T-helper 17 cell (primary cell): ENCODE results near the gene ABTB1. TPM values are rescaled to one million over a fixed set of nuclear protein-coding genes. Genes with fewer than 3 reads are reported as not detected.

ENCODE experiments used
- ATAC-seq: fragments of 150-1000 bp; cut with Tn5 transposase; 2 replicates; pipeline ENCODE4 v1.10.0; 2021; ENCODE audit warnings: mild to moderate bottlenecking, moderate library complexity
- DNase-seq, 3 donors: peaks; one replicate each; pipeline versions ENCODE4 v3.0.0 to v3.0.0-alpha.2; 2020 to 2021
- H3K9me3 ChIP-seq: one replicate; pipeline ENCODE4 v1.7.0; 2013; ENCODE audit warnings: low read length, mild to moderate bottlenecking; ENCODE audit not compliant: control insufficient read depth, poor library complexity, severe bottlenecking
- H3K27ac Mint-ChIP-seq: one replicate; pipeline ENCODE4 v1.8.0; 2022; ENCODE audit warnings: mild to moderate bottlenecking, moderate library complexity, mixed read lengths
- H3K27me3 Mint-ChIP-seq: one replicate; pipeline ENCODE4 v1.8.0; 2022; ENCODE audit warnings: mixed read lengths
- H3K36me3 Mint-ChIP-seq: one replicate; pipeline ENCODE4 v1.8.0; 2022; ENCODE audit warnings: low read depth, mixed read lengths
- H3K4me1 Mint-ChIP-seq: one replicate; pipeline ENCODE4 v1.8.0; 2022; ENCODE audit warnings: mild to moderate bottlenecking, mixed read lengths
- H3K4me3 Mint-ChIP-seq: one replicate; pipeline ENCODE4 v1.8.0; 2022; ENCODE audit warnings: mild to moderate bottlenecking, moderate library complexity, mixed read lengths
- total RNA-seq, 4 donors: library from RNA in 2 of 4; stranded (reverse) in 2 of 4; gene quantifications; one replicate each; pipeline ENCODE4 v1.2.3 and lab custom pipeline; 2022 to 2026

ABTB1 gene
- total RNA-seq, 2 donors from 2014 or later: 88.6 to 95.2 TPM

DNA sequence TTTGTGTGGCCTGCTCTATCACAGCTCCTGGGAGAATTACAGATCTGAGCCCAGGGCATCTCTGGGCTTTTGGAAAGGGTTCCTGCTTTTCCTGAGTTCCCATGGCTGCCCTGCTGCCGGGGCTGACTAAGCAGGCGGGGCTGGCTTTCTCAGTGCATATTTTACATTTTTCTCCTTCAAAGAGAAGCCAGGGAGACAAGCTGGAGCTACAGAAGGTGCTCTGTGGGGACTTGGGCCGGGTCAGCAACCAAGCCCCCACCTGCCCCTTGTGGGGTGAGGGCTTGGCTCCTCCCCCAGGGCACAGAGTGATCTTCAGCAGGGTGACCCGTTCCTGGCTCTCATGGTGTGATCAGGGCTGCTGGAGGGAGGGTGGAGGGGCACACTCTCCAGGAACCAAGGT, 17.4 kb downstream of the ABTB1 start:
- H3K27me3 Mint-ChIP-seq: peaks cover 6% of the 10 kb centered on the region
- H3K36me3 Mint-ChIP-seq: peaks cover 2% of the 10 kb centered on the region
- no peak for ATAC-seq
- no peak for DNase-seq
- H3K9me3 ChIP-seq: no peaks in the 10 kb centered on the region
- H3K4me3 Mint-ChIP-seq: no peak overlapping the region
- H3K4me1 Mint-ChIP-seq: peaks cover 4% of the 10 kb centered on the region
- H3K27ac Mint-ChIP-seq: no peak overlapping the region

GRCh38 chr3:127690823-127691452, 18.2 kb downstream of the ABTB1 start:
- DNase-seq (no peak), ATAC-seq (no peak)
- Mint-ChIP-seq H3K27me3 (peaks cover 6% of the 10 kb centered on the region), H3K4me3 (no peak overlapping the region), H3K36me3 (peaks cover 2% of the 10 kb centered on the region), H3K27ac (no peak overlapping the region), H3K4me1 (peaks cover 4% of the 10 kb centered on the region)
- H3K9me3 ChIP-seq: no peaks in the 10 kb centered on the region

- H3K4me3 Mint-ChIP-seq: no peak overlapping the region
Measured at GRCh38 chr3:127691489-127691888, 18.7 kb downstream of the ABTB1 start.

DNA sequence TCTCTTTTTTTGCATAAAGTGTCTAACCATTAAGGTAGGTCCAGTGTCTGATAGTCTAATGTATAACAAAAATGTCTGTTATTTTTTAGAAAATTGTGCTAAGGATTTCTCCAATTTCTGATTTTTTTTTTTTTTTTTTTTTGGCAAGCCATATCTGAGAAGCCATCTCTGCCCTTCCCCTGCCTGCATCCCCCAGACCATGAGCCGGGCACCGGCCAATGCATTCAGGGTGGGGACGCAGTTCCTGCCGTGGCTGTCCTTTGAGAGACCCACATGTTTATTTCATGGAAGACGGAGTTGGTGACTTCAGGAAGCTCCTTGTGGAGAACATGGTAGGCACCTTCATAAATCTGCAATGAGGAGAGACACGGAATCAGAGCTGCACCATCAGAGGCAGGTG, 19.2 kb downstream of the ABTB1 start:
- no peak overlapping the region for H3K4me3 Mint-ChIP-seq
- ATAC-seq (no peak), DNase-seq (no peak)
- H3K27me3 Mint-ChIP-seq: peaks cover 6% of the 10 kb centered on the region
- no peaks in the 10 kb centered on the region for H3K9me3 ChIP-seq
- H3K27ac Mint-ChIP-seq: no peak overlapping the region
- peaks cover 4% of the 10 kb centered on the region for H3K4me1 Mint-ChIP-seq
- peaks cover 2% of the 10 kb centered on the region for H3K36me3 Mint-ChIP-seq

More at GRCh38 chr3:127691489-127691888, 18.7 kb downstream of the ABTB1 start:
- H3K36me3 Mint-ChIP-seq: peaks cover 2% of the 10 kb centered on the region
- no peak for ATAC-seq
- peaks cover 4% of the 10 kb centered on the region for H3K4me1 Mint-ChIP-seq
- no peaks in the 10 kb centered on the region for H3K9me3 ChIP-seq
- no peak for DNase-seq
- H3K27ac Mint-ChIP-seq: no peak overlapping the region
- peaks cover 6% of the 10 kb centered on the region for H3K27me3 Mint-ChIP-seq

DNA sequence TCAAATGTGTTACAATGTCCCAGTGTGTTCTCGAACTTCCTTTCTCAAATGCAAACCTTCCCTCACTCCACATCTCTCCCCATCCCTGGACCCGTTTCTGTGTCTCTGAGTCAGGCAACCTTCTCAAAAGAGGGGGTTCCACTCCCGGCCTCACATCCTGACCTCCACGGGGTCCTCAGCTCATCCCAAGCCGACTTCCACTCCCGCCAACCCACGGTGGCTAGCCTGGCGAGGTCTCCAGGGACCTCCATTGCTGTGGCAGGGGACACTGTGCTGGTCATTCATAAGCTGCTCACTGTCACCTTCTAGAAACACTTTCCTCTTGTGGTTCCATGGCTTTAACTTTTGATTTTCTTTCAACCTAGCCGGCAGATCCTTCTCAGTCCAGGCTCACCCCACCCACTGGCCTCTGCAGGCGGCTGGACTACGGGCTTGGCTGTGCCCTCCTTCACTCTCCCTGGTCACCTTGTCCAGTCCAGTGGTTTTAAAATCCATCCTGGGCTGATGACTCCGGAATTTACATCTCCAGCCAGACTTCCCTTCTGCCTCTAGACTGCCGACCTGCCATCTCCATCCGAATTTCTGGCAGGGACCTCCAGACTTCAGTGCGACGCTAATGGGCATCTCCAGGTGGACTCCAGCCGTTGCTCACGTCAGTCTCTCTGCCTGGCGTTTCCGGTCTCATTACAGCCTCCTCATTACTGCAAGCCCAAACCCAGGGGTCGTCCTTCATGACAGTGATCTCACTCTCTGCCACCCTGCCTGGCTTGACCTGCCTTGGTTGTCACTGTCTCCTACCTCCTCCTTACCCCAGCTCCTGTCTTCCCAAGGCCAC, 20.0 kb downstream of the ABTB1 start:
- Mint-ChIP-seq H3K4me3 (no peak overlapping the region), H3K27ac (peak overlapping the region; percentile 32), H3K4me1 (peaks cover 4% of the 10 kb centered on the region), H3K36me3 (peaks cover 2% of the 10 kb centered on the region), H3K27me3 (peaks cover 6% of the 10 kb centered on the region)
- no peaks in the 10 kb centered on the region for H3K9me3 ChIP-seq
- DNase-seq (no peak), ATAC-seq (no peak)

DNA sequence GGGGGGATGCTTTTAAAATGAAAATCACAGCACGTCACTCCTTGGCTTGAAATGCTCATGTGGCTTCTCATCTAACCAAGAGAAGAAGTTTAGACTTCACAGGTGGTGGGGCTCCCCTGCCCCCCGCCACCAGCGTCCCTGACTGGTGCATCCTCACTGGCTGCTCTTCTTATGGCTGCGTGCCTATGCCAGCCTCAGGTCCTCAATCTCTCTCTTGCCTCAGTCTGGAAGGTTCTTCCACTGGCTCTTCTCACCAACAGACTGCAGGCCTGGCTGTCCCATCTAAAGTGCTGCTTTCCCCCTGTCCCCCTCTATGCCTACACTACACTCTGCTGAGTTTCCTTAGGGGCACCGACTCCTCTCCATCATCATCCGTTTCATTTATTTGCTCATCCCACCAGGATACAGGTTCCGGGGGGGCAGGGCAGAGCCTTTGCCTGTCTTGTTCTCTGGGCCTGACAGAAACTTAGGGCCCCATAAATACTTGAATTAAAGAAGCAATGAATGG, 20.6 kb downstream of the ABTB1 start:
- peaks cover 2% of the 10 kb centered on the region for H3K36me3 Mint-ChIP-seq
- no peak overlapping the region for H3K4me3 Mint-ChIP-seq
- no peaks in the 10 kb centered on the region for H3K9me3 ChIP-seq
- H3K27me3 Mint-ChIP-seq: peaks cover 6% of the 10 kb centered on the region
- peaks cover 4% of the 10 kb centered on the region for H3K4me1 Mint-ChIP-seq
- ATAC-seq (no peak), DNase-seq (no peak)
- H3K27ac Mint-ChIP-seq: peak overlapping the region; percentile 32

- Mint-ChIP-seq H3K4me3 (no peak overlapping the region), H3K36me3 (peaks cover 2% of the 10 kb centered on the region), H3K27me3 (peaks cover 6% of the 10 kb centered on the region), H3K4me1 (peaks cover 4% of the 10 kb centered on the region), H3K27ac (no peak overlapping the region)
- DNase-seq (peak; percentile 26 to 33 (median 31)), ATAC-seq (peak; percentile 75)
- no peaks in the 10 kb centered on the region for H3K9me3 ChIP-seq
Measured at GRCh38 chr3:127694467-127695215, 21.9 kb downstream of the ABTB1 start.

- no peak overlapping the region for H3K4me3 Mint-ChIP-seq
- H3K27me3 Mint-ChIP-seq: peaks cover 6% of the 10 kb centered on the region
- ATAC-seq (peak; percentile 83), DNase-seq (peak in 1 of 3 donors; percentile 26)
- peaks cover 2% of the 10 kb centered on the region for H3K36me3 Mint-ChIP-seq
- H3K9me3 ChIP-seq: no peaks in the 10 kb centered on the region
- H3K4me1 Mint-ChIP-seq: peaks cover 4% of the 10 kb centered on the region
- H3K27ac Mint-ChIP-seq: no peak overlapping the region
Measured at GRCh38 chr3:127697551-127698240, 24.9 kb downstream of the ABTB1 start.

- Mint-ChIP-seq H3K27ac (no peak overlapping the region), H3K36me3 (peaks cover under 1% of the 10 kb centered on the region), H3K4me1 (peaks cover 2% of the 10 kb centered on the region), H3K27me3 (peaks cover 6% of the 10 kb centered on the region), H3K4me3 (no peak overlapping the region)
- H3K9me3 ChIP-seq: no peaks in the 10 kb centered on the region
- no peak for DNase-seq
- no peak for ATAC-seq
Measured at GRCh38 chr3:127698286-127698685, 25.5 kb downstream of the ABTB1 start.

DNA sequence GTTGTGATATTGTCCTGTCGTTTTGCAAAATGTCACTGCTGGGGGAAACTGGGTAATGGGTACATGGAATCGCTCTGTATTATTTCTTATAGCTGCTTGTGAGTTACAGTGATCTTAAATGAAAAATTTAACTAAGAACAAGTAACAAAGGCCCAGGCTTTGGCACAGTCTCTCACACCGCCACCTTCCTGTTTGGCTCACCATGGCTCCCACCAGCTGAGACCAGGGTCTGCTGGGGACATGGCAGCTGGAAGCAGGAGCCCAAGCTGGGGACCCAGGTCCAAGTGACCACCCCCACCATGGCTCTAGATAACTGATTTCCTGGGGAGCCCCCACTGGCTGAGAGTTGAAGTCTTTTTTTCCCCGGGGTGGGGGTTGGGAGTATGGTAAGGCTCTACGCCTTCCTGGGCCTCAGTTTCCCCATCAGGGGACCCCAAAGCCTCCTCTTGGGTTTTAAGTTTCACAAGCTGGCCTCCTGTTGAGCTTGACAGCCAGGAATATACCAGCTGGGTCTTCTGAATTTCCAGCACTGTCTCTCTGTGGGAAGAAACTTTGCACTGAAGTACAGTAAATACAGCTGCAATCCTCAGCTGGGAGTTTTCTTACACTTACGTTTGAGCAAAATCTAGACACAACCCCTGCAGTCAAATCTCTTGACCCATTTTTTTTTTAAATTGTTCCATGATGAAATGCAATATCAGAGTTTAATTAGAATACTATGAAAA, 26.1 kb downstream of the ABTB1 start:
- H3K9me3 ChIP-seq: no peaks in the 10 kb centered on the region
- Mint-ChIP-seq H3K36me3 (peaks cover 2% of the 10 kb centered on the region), H3K4me3 (no peak overlapping the region), H3K4me1 (no peaks in the 10 kb centered on the region), H3K27me3 (peaks cover 6% of the 10 kb centered on the region), H3K27ac (no peak overlapping the region)
- ATAC-seq (no peak), DNase-seq (no peak)

DNA sequence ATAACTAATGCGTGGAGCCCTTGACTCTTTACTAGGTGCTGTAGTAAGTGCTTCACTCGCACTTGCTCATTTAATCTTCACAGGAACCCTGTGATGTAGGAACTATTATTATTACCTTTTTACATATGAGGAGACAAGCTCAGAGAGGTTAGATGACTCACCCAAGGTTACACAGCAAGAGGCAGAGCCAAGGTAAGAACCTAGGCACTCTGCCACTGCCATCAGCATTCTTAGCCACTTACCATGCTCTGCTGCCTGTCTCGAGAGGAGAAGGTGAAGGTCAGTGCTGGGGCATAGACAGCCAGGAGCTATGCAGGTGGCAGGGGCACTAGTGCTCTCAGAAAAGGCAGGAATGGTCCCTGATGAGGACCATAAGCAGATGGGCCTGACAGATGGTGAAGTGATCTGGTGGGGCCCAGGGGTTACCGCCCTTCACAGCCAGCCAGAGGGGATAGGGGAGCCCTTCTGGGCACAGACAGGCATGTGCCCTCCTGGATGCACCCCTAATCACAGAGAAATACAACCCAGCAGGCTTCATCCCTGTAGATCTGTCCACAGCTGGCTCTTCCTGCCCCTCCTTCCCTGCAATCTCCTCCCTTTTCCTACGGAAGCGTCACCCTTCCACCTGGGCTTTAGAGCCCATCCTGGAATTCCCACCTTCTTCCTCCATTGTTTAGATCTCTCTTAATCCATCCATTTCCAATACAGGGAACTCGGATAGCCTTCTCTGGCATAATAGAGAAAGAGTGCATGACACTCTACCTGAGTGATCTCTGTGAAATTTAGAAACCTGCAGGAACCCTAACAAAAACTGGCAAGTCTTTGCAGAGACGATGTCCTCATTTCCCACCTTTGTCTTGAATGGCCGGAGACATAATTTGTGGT, 26.9 kb downstream of the ABTB1 start:
- no peak for ATAC-seq
- no peaks in the 10 kb centered on the region for H3K9me3 ChIP-seq
- Mint-ChIP-seq H3K27ac (no peak overlapping the region), H3K27me3 (peaks cover 3% of the 10 kb centered on the region), H3K4me3 (no peak overlapping the region), H3K36me3 (peaks cover 2% of the 10 kb centered on the region), H3K4me1 (no peaks in the 10 kb centered on the region)
- DNase-seq: no peak
